Measurements from ENCODE around the gene MAP3K13. TPM values are rescaled to one million over a fixed set of nuclear protein-coding genes. Genes with fewer than 3 reads are reported as not detected.

MAP3K13 gene
- total RNA-seq, 2 experiments from 2014 or later = 11.0 to 11.3 TPM

- H3K36me3 Mint-ChIP-seq (ENCODE audit: low read depth) = no peaks in the 10 kb centered on the region
- ChIA-PET CTCF (interaction anchor here (1.0 to 1.2 kb wide), 2 partner anchors 10 to 139 kb away, joined by 3 read pairs; no protein-coding TSS in a partner anchor), POLR2A (no interaction called here)
- no peaks in the 10 kb centered on the region for H3K9me3 Mint-ChIP-seq
- no peak for DNase-seq
- H3K4me3 Mint-ChIP-seq = no peak overlapping the region
- H3K27ac Mint-ChIP-seq = no peak overlapping the region
- peaks cover 21% of the 10 kb centered on the region for H3K27me3 Mint-ChIP-seq
- no peaks in the 10 kb centered on the region for H3K4me1 Mint-ChIP-seq
Observed at GRCh38 chr3:185521349-185522138, 158.6 kb downstream of the MAP3K13 start.

GRCh38 chr3:185526349-185526951 lies 163.5 kb downstream of the MAP3K13 start:
- peaks cover 15% of the 10 kb centered on the region for H3K27me3 Mint-ChIP-seq
- H3K4me3 Mint-ChIP-seq = no peak overlapping the region
- POLR2A ChIA-PET = no interaction called here
- no peaks in the 10 kb centered on the region for H3K4me1 Mint-ChIP-seq
- CTCF ChIA-PET = no interaction called here
- H3K9me3 Mint-ChIP-seq = no peaks in the 10 kb centered on the region
- no peak overlapping the region for H3K27ac Mint-ChIP-seq
- H3K36me3 Mint-ChIP-seq (ENCODE audit: low read depth) = no peaks in the 10 kb centered on the region
- no peak for DNase-seq

GRCh38 chr3:185527364-185527763 lies 164.4 kb downstream of the MAP3K13 start:
- Mint-ChIP-seq H3K27me3 (peaks cover 11% of the 10 kb centered on the region), H3K4me3 (no peak overlapping the region), H3K27ac (no peak overlapping the region), H3K4me1 (no peaks in the 10 kb centered on the region), H3K9me3 (no peaks in the 10 kb centered on the region), H3K36me3 (ENCODE audit: low read depth) (no peaks in the 10 kb centered on the region)
- POLR2A ChIA-PET = no interaction called here
- no peak for DNase-seq
- CTCF ChIA-PET = no interaction called here

GRCh38 chr3:185528532-185528931 lies 165.6 kb downstream of the MAP3K13 start:
- POLR2A ChIA-PET = no interaction called here
- peaks cover 10% of the 10 kb centered on the region for H3K27me3 Mint-ChIP-seq
- CTCF ChIA-PET = interaction anchor here (0.6 to 1.2 kb wide), 2 partner anchors 132 to 251 kb away, joined by 3 read pairs; no protein-coding TSS in a partner anchor

GRCh38 chr3:185530856-185531255 lies 167.9 kb downstream of the MAP3K13 start:
- DNase-seq = no peak
- Mint-ChIP-seq H3K4me3 (no peak overlapping the region), H3K9me3 (no peaks in the 10 kb centered on the region), H3K4me1 (no peaks in the 10 kb centered on the region), H3K27me3 (peaks cover 1% of the 10 kb centered on the region), H3K27ac (no peak overlapping the region), H3K36me3 (ENCODE audit: low read depth) (no peaks in the 10 kb centered on the region)
- ChIA-PET CTCF (interaction anchor here (1.2 to 2.3 kb wide), 3 partner anchors 24 to 130 kb away, joined by 3 to 5 read pairs (median 5); no protein-coding TSS in a partner anchor), POLR2A (no interaction called here)

More at GRCh38 chr3:185528532-185528931, 165.6 kb downstream of the MAP3K13 start:
- DNase-seq = no peak
- H3K36me3 Mint-ChIP-seq (ENCODE audit: low read depth) = no peaks in the 10 kb centered on the region
- no peaks in the 10 kb centered on the region for H3K9me3 Mint-ChIP-seq
- no peak overlapping the region for H3K27ac Mint-ChIP-seq
- no peaks in the 10 kb centered on the region for H3K4me1 Mint-ChIP-seq
- H3K4me3 Mint-ChIP-seq = no peak overlapping the region

- Mint-ChIP-seq H3K4me3 (no peak overlapping the region), H3K9me3 (no peaks in the 10 kb centered on the region), H3K27me3 (no peaks in the 10 kb centered on the region), H3K36me3 (ENCODE audit: low read depth) (peaks cover 3% of the 10 kb centered on the region), H3K27ac (no peak overlapping the region), H3K4me1 (peaks cover 14% of the 10 kb centered on the region)
- ChIA-PET CTCF (interaction anchor here (2.4 kb wide), 1 partner anchor 26 kb away, joined by 11 read pairs; no protein-coding TSS in a partner anchor), POLR2A (no interaction called here)
- DNase-seq = no peak
Observed at GRCh38 chr3:185532901-185533300, 170.0 kb downstream of the MAP3K13 start.

GRCh38 chr3:185534511-185534910 lies 171.6 kb downstream of the MAP3K13 start:
- no peak for DNase-seq
- POLR2A ChIA-PET = interaction anchor here (1.8 kb wide), 1 partner anchor 51 kb away, joined by 4 read pairs; the partner anchor contains the start of gene SENP2
- Mint-ChIP-seq H3K27me3 (no peaks in the 10 kb centered on the region), H3K4me3 (no peak overlapping the region), H3K27ac (no peak overlapping the region), H3K9me3 (no peaks in the 10 kb centered on the region), H3K4me1 (peaks cover 15% of the 10 kb centered on the region), H3K36me3 (ENCODE audit: low read depth) (peaks cover 3% of the 10 kb centered on the region)
- CTCF ChIA-PET = interaction anchor here (2.4 kb wide), 1 partner anchor 25 kb away, joined by 11 read pairs; no protein-coding TSS in a partner anchor

GRCh38 chr3:185537369-185537970 lies 174.5 kb downstream of the MAP3K13 start:
- peaks cover 16% of the 10 kb centered on the region for H3K4me1 Mint-ChIP-seq
- peak; percentile 49 for DNase-seq
- H3K4me3 Mint-ChIP-seq = peak overlapping the region; percentile 25
- H3K27ac Mint-ChIP-seq = peak overlapping the region; percentile 85
- no peaks in the 10 kb centered on the region for H3K27me3 Mint-ChIP-seq
- POLR2A ChIA-PET = interaction anchor here (0.7 kb wide), 1 partner anchor 39 kb away, joined by 3 read pairs; the partner anchor contains the start of gene TMEM41A
- CTCF ChIA-PET = interaction anchor here (0.5 kb wide), 1 partner anchor 17 kb away, joined by 4 read pairs; no protein-coding TSS in a partner anchor
- H3K36me3 Mint-ChIP-seq (ENCODE audit: low read depth) = peaks cover 3% of the 10 kb centered on the region
- H3K9me3 Mint-ChIP-seq = no peaks in the 10 kb centered on the region

Other genes with a start within 250 kb of the MAP3K13 start
- under 1 TPM in 1 of 2 experiments, not detected in 1; 0.03 TPM for gene C3orf70, start 210.1 kb upstream of the MAP3K13 start, total RNA-seq
- 1 to 10 TPM; 1.9 to 2.0 TPM for gene EHHADH, start 109.1 kb upstream of the MAP3K13 start, total RNA-seq
- gene TMEM41A, start 135.9 kb downstream of the MAP3K13 start, total RNA-seq = 10 to 100 TPM; 21.4 to 21.8 TPM
- gene LIPH, start 189.5 kb downstream of the MAP3K13 start, total RNA-seq = not detected
- 10 to 100 TPM; 32.8 to 33.6 TPM for gene SENP2, start 223.2 kb downstream of the MAP3K13 start, total RNA-seq

All from activated CD4-positive, alpha-beta memory T cell treated with anti-CD3 and anti-CD28 coated beads, Interleukin-2, amount 10 ng/mL, durations not matched to agents 7 days and 5 days (primary cell).